Endodermal cell (in vitro differentiated cells): Measurements from ENCODE around the gene THSD4. TPM values are rescaled to one million over a fixed set of nuclear protein-coding genes. Genes with fewer than 3 reads are reported as not detected.

Source experiments
- DNase-seq: peaks from one replicate; pipeline ENCODE4 v3.0.0-alpha.2; 2017
- H3K27ac ChIP-seq: 2 replicates; pipeline ENCODE4 v1.5.1; 2013; ENCODE audit warnings: mild to moderate bottlenecking, low read depth, low read length, moderate library complexity
- H3K27me3 ChIP-seq: 2 replicates; pipeline ENCODE4 v1.6.1; 2013; ENCODE audit warnings: mild to moderate bottlenecking, low read length, moderate library complexity; ENCODE audit not compliant: insufficient read depth, control insufficient read depth, poor library complexity, severe bottlenecking
- H3K36me3 ChIP-seq: 2 replicates; pipeline ENCODE4 v1.7.0; 2013; ENCODE audit warnings: mild to moderate bottlenecking, low read length, moderate library complexity; ENCODE audit not compliant: control insufficient read depth, insufficient read depth
- H3K4me1 ChIP-seq: one replicate; pipeline ENCODE4 v1.7.0; 2013; ENCODE audit warnings: low read length; ENCODE audit not compliant: control insufficient read depth, insufficient read depth
- H3K4me3 ChIP-seq: 2 replicates; pipeline ENCODE4 v1.5.1; 2013; ENCODE audit warnings: mild to moderate bottlenecking, low read length, moderate library complexity
- H3K9ac ChIP-seq: 2 replicates; pipeline ENCODE4 v1.6.1; 2013; ENCODE audit warnings: mild to moderate bottlenecking, low read length, moderate library complexity; ENCODE audit not compliant: poor library complexity, severe bottlenecking; ENCODE audit errors: extremely low read depth
- H3K9me3 ChIP-seq: 2 replicates; pipeline ENCODE4 v1.6.1; 2013; ENCODE audit warnings: mild to moderate bottlenecking, low read length, moderate library complexity; ENCODE audit not compliant: control insufficient read depth
- H3K27ac Mint-ChIP-seq: 2 replicates; pipeline ENCODE4 v1.8.0; 2020; ENCODE audit warnings: mixed read lengths
- H3K27me3 Mint-ChIP-seq: 2 replicates; pipeline ENCODE4 v1.8.0; 2021; ENCODE audit warnings: mild to moderate bottlenecking, mixed read lengths; ENCODE audit not compliant: insufficient read depth
- H3K36me3 Mint-ChIP-seq: 2 replicates; pipeline ENCODE4 v1.8.0; 2020; ENCODE audit warnings: low read depth, mixed read lengths
- H3K4me1 Mint-ChIP-seq: 2 replicates; pipeline ENCODE4 v1.8.0; 2020; ENCODE audit warnings: mixed read lengths
- H3K4me3 Mint-ChIP-seq: 2 replicates; pipeline ENCODE4 v1.8.0; 2020; ENCODE audit warnings: mild to moderate bottlenecking, moderate library complexity, mixed read lengths
- H3K9me3 Mint-ChIP-seq: 2 replicates; pipeline ENCODE4 v1.8.0; 2020; ENCODE audit warnings: mild to moderate bottlenecking, mixed read lengths
- CTCF ChIP-seq: fragments of 200-600 bp; sonication (generic); conservative IDR thresholded peaks from 2 replicates; pipeline ENCODE4 v1.5.0; 2021; ENCODE audit warnings: antibody characterized with exemption, mild to moderate bottlenecking
- WGBS, 2 experiments: methylation state at CpG; one replicate each; pipeline versions ENCODE4 v1.1.5 to v1.1.7; 2013; ENCODE audit warnings: missing lambda C conversion rate in 2 of 2, mixed read lengths in 1 of 2; ENCODE audit not compliant: insufficient coverage in 1 of 2, insufficient read length in 1 of 2; 5-methylcytosine and 5-hydroxymethylcytosine counted together
- total RNA-seq, 2 donors: library from RNA; stranded (reverse); fragmentation: NEBNext Ultra II Directional in 1 of 2; extraction: Animal tissue kit (Norgen Biotek cat#: 25700) in 1 of 2; gene quantifications; 2 replicates in 1 of 2; 3 replicates in 1 of 2; pipeline ENCODE4 v1.2.1, GENCODE V29; 2021

THSD4 gene
- total RNA-seq, 2 donors from 2014 or later, result 4.6 to 5.4 TPM

- Mint-ChIP-seq H3K27me3 (no peaks in the 10 kb centered on the region), H3K36me3 (no peaks in the 10 kb centered on the region), H3K4me1 (no peaks in the 10 kb centered on the region), H3K4me3 (no peak overlapping the region), H3K27ac (no peak overlapping the region), H3K9me3 (no peaks in the 10 kb centered on the region)
- Histone ChIP-seq H3K4me3 (no peak overlapping the region), H3K4me1 (no peaks in the 10 kb centered on the region), H3K27ac (no peak overlapping the region), H3K27me3 (no peaks in the 10 kb centered on the region), H3K9ac (no peak overlapping the region), H3K36me3 (no peaks in the 10 kb centered on the region), H3K9me3 (no peaks in the 10 kb centered on the region)
- no peak for TF ChIP-seq CTCF
- WGBS, 2 experiments, result 83 to 89% methylated on average over 1 to 2 of the region's 2 CpGs
- DNase-seq, result no peak
Observed at GRCh38 chr15:71414853-71415252, 299.6 kb downstream of the THSD4 start.

- no peaks in the 10 kb centered on the region for H3K9me3 ChIP-seq
- no peaks in the 10 kb centered on the region for H3K36me3 ChIP-seq
- H3K4me1 Mint-ChIP-seq, result no peaks in the 10 kb centered on the region
- no peak overlapping the region for H3K4me3 ChIP-seq
- WGBS, 2 experiments, result 91 to 100% methylated on average over 3 to 5 of the region's 5 CpGs
- H3K27ac ChIP-seq, result no peak overlapping the region
- no peak overlapping the region for H3K4me3 Mint-ChIP-seq
- TF ChIP-seq CTCF, result no peak
- no peak overlapping the region for H3K27ac Mint-ChIP-seq
- H3K9me3 Mint-ChIP-seq, result no peaks in the 10 kb centered on the region
- H3K9ac ChIP-seq, result no peak overlapping the region
- no peak for DNase-seq
- H3K27me3 Mint-ChIP-seq, result no peaks in the 10 kb centered on the region
- H3K36me3 Mint-ChIP-seq, result no peaks in the 10 kb centered on the region
- H3K4me1 ChIP-seq, result no peaks in the 10 kb centered on the region
- H3K27me3 ChIP-seq, result no peaks in the 10 kb centered on the region
Observed at GRCh38 chr15:71422530-71423259, 307.4 kb downstream of the THSD4 start.

DNA sequence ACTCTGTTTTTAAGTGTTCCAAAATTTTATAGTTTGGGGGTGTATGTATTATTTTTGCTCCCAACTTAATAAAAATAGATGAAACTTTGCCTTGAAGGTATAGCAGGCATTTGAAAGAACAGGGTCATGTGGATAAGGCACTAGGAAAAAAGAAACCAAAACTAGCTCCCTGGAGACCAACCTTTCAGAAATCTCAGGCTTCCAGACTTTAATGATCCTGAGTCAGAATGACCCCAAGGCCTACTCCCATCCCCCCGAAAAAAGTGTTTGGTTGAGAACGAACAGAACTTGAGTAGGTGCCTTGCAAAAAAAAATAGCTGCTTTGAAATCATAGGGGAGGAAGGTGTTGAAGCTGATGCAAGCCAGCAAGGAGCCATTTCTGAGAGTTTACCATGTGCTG is 309.5 kb downstream of the THSD4 start:
- Mint-ChIP-seq H3K36me3 (no peaks in the 10 kb centered on the region), H3K4me1 (no peaks in the 10 kb centered on the region), H3K4me3 (no peak overlapping the region), H3K27ac (no peak overlapping the region), H3K27me3 (no peaks in the 10 kb centered on the region), H3K9me3 (no peaks in the 10 kb centered on the region)
- no peak for TF ChIP-seq CTCF
- no peak overlapping the region for H3K9ac ChIP-seq
- no peaks in the 10 kb centered on the region for H3K4me1 ChIP-seq
- no peaks in the 10 kb centered on the region for H3K36me3 ChIP-seq
- no peak for DNase-seq
- no peak overlapping the region for H3K27ac ChIP-seq
- no peaks in the 10 kb centered on the region for H3K9me3 ChIP-seq
- no peak overlapping the region for H3K4me3 ChIP-seq
- WGBS, 2 experiments, result 84 to 100% methylated on average over 2 of the region's 2 CpGs
- no peaks in the 10 kb centered on the region for H3K27me3 ChIP-seq
